ENCODE measurements around the gene PIP4K2A. TPM values are rescaled to one million over a fixed set of nuclear protein-coding genes. Genes with fewer than 3 reads are reported as not detected.

Gene PIP4K2A
- total and polyA plus RNA-seq, 2 donors (not counting 3 experiments of a cell fraction or from before 2014, with no cell fraction given) = 11.8 to 32.6 TPM

DNA sequence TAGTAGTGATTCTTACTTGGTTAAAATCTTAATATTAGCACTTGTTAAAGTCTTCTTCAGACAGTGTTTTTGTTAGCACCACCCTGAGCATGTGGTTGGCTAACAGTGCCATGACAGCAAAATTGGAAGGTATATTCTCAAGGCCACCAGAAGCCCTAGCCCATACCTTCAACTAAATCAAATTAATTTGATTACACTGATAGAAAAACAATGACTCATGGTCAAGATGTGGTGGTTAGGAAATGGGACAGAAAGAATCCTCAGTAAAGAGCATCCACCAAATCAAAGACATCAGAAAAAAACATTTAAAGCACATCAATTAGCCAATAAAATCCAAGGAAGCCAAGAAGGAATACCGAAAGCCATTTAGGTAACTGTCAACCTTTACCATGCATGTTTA, 75.5 kb downstream of the PIP4K2A start:
- Histone ChIP-seq H4K20me1 (replicated peaks; ENCODE audit: control insufficient read depth, extremely low read depth, insufficient read depth, low read length) (peaks cover 3% of the 10 kb centered on the region), H3K4me1 (ENCODE audit: control insufficient read depth, extremely low read depth, insufficient read depth, low read length) (no peaks in the 10 kb centered on the region), H3K36me3 (ENCODE audit: control insufficient read depth in 2 of 2, extremely low read depth in 1 of 2, insufficient read depth in 2 of 2, low read length in 2 of 2) (peaks cover 0 to 2% of the 10 kb centered on the region in 2 experiments), H3K4me3 (replicated peaks in 1 of 3; ENCODE audit: insufficient read depth in 1 of 3, low read depth in 1 of 3, low read length in 3 of 3) (no peak overlapping the region), H3K79me2 (ENCODE audit: control insufficient read depth, insufficient read depth, low read length) (peaks cover 11% of the 10 kb centered on the region), H3K9ac (replicated peaks; ENCODE audit: extremely low read depth, insufficient read depth, low read length) (no peak overlapping the region), H3K9me3 (replicated peaks; ENCODE audit: control insufficient read depth, insufficient read depth, low read length) (no peaks in the 10 kb centered on the region), H3K27me3 (ENCODE audit: control insufficient read depth in 2 of 2, insufficient read depth in 2 of 2, low read length in 2 of 2) (no peaks in the 10 kb centered on the region), H3K4me2 (ENCODE audit: insufficient read depth, low read length) (no peak overlapping the region), H3K9me1 (replicated peaks; ENCODE audit: control insufficient read depth, extremely low read depth, insufficient read depth, low read length) (no peaks in the 10 kb centered on the region), H3K27ac (ENCODE audit: insufficient read depth, low read depth, low read length) (no peak overlapping the region), H2AFZ (ENCODE audit: low read depth, low read length) (no peak overlapping the region)
- TF ChIP-seq POLR2A (IDR thresholded peaks at IDR 0.05; ENCODE audit: low read depth, low read length) (no peak), JUN (IDR thresholded peaks at IDR 0.05; ENCODE audit: borderline replicate concordance, insufficient read depth, insufficient read length, low read depth) (no peak), EZH2 (IDR thresholded peaks at IDR 0.05; ENCODE audit: borderline replicate concordance, low read depth, low read length, severe bottlenecking) (no peak), GATA2 (IDR thresholded peaks at IDR 0.05; ENCODE audit: insufficient read depth, insufficient read length, low read depth, low read length) (no peak), POLR2AphosphoS5 (IDR thresholded peaks at IDR 0.05; ENCODE audit: insufficient read depth, low read depth, low read length) (no peak), FOS (IDR thresholded peaks at IDR 0.05; ENCODE audit: borderline replicate concordance, insufficient read depth, low read length) (no peak), MYC (IDR thresholded peaks at IDR 0.05; ENCODE audit: low read depth, low read length) (no peak)
- TF ChIP-seq, protein P1, sequence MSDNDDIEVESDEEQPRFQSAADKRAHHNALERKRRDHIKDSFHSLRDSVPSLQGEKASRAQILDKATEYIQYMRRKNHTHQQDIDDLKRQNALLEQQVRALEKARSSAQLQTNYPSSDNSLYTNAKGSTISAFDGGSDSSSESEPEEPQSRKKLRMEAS (IDR thresholded peaks at IDR 0.05; ENCODE audit: insufficient read depth, insufficient read length) = no peak
- TF ChIP-seq, protein P2, sequence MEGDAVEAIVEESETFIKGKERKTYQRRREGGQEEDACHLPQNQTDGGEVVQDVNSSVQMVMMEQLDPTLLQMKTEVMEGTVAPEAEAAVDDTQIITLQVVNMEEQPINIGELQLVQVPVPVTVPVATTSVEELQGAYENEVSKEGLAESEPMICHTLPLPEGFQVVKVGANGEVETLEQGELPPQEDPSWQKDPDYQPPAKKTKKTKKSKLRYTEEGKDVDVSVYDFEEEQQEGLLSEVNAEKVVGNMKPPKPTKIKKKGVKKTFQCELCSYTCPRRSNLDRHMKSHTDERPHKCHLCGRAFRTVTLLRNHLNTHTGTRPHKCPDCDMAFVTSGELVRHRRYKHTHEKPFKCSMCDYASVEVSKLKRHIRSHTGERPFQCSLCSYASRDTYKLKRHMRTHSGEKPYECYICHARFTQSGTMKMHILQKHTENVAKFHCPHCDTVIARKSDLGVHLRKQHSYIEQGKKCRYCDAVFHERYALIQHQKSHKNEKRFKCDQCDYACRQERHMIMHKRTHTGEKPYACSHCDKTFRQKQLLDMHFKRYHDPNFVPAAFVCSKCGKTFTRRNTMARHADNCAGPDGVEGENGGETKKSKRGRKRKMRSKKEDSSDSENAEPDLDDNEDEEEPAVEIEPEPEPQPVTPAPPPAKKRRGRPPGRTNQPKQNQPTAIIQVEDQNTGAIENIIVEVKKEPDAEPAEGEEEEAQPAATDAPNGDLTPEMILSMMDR (IDR thresholded peaks at IDR 0.05; ENCODE audit: extremely low read depth in 1 of 2, insufficient read depth in 1 of 2, low read depth in 1 of 2, low read length in 2 of 2) = no peak
- dilution Hi-C loops (cut with MboI; ENCODE audit: extremely low pct_ligation_motif_present, low sequenced_read_pairs) = no loop called here
- ChIA-PET CTCF (interaction anchor here (0.7 kb wide), 1 partner anchor 23 kb away, joined by 3 read pairs; no protein-coding TSS in a partner anchor), POLR2A (no interaction called here)
- DNase-seq (ENCODE audit: low read depth, low spot score) (no peak), FAIRE-seq (no peak)
- intact Hi-C loops (cut with micrococcal nuclease) = no loop called here
- BruUV-seq (replicated peaks) = no TSS peak
